Epithelial cell of esophagus (primary cell): ENCODE measurements around the gene SPEN.
"Not testable (repeated sequence)": the region's sequence is repeated elsewhere in the genome, so short reads cannot be mapped to it uniquely, and the experiment has no call there.

Experiments used
- DNase-seq: peaks from one replicate; pipeline ENCODE4 v3.0.0; 2010; ENCODE audit warnings: low read depth
- H3K4me3 ChIP-seq: 2 replicates; pipeline ENCODE4 v1.5.1; 2011; ENCODE audit warnings: mild to moderate bottlenecking, low read length, control low read depth
- CTCF ChIP-seq: IDR thresholded peaks from 2 replicates; pipeline ENCODE4 v1.5.1; 2011; ENCODE audit warnings: low read depth, mild to moderate bottlenecking, low read length, control low read depth, inconsistent platforms; ENCODE audit not compliant: insufficient read depth; ENCODE audit errors: missing control alignments

Gene SPEN

GRCh38 chr1:15820478-15820877 is 27.0 kb upstream of the SPEN start:
- no peak for TF ChIP-seq CTCF
- H3K4me3 ChIP-seq: no peak overlapping the region
- DNase-seq: peak; percentile 64

DNA sequence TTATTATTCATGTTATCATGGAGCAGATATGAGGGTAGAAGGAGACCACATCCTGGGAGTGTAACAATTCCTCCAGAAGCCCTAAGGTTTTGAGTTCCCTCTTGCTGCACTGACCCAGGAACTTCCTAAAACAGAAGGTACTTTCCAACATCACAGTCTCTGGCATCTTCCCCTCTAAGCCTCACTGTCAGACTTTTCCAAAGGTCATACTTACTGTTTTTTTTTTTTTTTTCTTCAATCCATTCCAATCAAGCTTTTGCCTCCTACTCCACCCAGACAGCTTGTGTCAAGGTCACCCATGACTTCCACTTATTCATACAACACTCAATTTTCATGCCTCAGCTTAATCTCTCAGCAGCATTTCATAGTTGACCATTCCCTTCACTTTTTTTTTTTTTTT is 21.7 kb upstream of the SPEN start:
- no peak overlapping the region for H3K4me3 ChIP-seq
- no peak for DNase-seq
- TF ChIP-seq CTCF: no peak

GRCh38 chr1:15826810-15827507 is 20.5 kb upstream of the SPEN start:
- H3K4me3 ChIP-seq: no peak overlapping the region
- no peak for TF ChIP-seq CTCF
- peak; percentile 58 for DNase-seq

DNA sequence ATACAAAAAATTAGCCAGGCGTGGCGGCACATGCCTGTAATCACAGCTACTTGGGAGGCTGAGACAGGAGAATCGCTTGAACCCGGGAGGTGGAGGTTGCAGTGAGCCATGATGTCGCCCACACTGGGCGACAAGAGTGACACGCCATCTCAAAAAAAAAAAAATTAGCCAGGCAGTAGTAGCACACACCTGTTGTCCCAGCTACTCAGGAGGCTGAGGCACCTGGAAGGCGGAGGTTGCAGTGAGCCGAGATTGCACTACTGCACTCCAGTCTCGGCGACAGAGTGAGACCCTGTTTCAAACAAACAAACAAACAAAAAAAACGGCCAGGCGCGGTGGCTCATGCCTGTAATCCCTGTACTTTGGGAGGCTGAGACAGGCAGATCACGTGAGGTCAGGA is 19.9 kb upstream of the SPEN start:
- not testable (repeated sequence) for H3K4me3 ChIP-seq, DNase-seq

- H3K4me3 ChIP-seq, DNase-seq: not testable (repeated sequence)
These were observed 18.6 kb upstream of the SPEN start for GRCh38 chr1:15828931-15829330.

DNA sequence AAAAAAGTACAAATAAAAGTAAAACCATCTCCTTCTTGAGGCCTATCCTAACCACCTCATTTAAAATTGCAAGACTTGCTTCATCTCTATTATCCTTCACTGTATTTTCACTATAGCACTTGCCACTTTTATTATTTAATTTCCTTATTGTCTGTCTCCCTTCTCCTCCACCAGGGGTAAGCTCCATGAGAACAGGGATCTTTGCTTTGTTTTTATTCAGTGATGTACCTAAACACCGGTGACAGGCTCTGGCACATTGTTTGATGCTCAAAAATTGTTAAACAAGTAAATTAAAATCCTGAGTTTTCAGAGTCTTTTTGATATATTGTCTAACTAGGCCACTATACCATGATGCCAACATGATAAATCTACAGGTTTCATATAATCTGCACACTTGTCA is 17.2 kb upstream of the SPEN start:
- DNase-seq: no peak
- TF ChIP-seq CTCF: peak; percentile 15
- H3K4me3 ChIP-seq: no peak overlapping the region

- TF ChIP-seq CTCF: no peak
- H3K4me3 ChIP-seq: peak overlapping the region; percentile 87
- DNase-seq: peak; percentile 93
These were observed 14.3 kb upstream of the SPEN start for GRCh38 chr1:15833069-15833679.

GRCh38 chr1:15833842-15834405 is 13.6 kb upstream of the SPEN start:
- no peak for DNase-seq
- no peak for TF ChIP-seq CTCF
- H3K4me3 ChIP-seq: peak overlapping the region; percentile 87
